OCI-LY1 (cell line): ENCODE data around the gene ESYT2.

Experiments used
- H2AFZ ChIP-seq: fragments of 200-600 bp; sonication (generic), shearing (Covaris generic); 2 replicates; pipeline ENCODE4 v1.6.0; 2014; ENCODE audit warnings: antibody characterized with exemption, mild to moderate bottlenecking, low read length
- H3F3A ChIP-seq: fragments of 200-600 bp; sonication (generic), shearing (Covaris generic); 2 replicates; pipeline ENCODE4 v1.6.0; 2014; ENCODE audit warnings: mild to moderate bottlenecking, antibody characterized with exemption, low read length, moderate library complexity; ENCODE audit not compliant: insufficient read depth
- H3K27ac ChIP-seq: fragments of 200-600 bp; sonication (generic); 2 replicates; pipeline ENCODE4 v1.5.1; 2014; ENCODE audit warnings: low read length, mixed run types, mild to moderate bottlenecking, low read depth; ENCODE audit not compliant: poor library complexity, severe bottlenecking
- H3K27me3 ChIP-seq: fragments of 200-600 bp; sonication (generic); 2 replicates; pipeline ENCODE4 v1.6.0; 2014; ENCODE audit warnings: antibody characterized with exemption, mild to moderate bottlenecking, low read length, moderate library complexity; ENCODE audit not compliant: insufficient read depth
- H3K36me3 ChIP-seq: fragments of 200-600 bp; sonication (generic); 2 replicates; pipeline ENCODE4 v1.6.1; 2014; ENCODE audit warnings: mild to moderate bottlenecking, antibody characterized with exemption, low read length, moderate library complexity, mixed read lengths; ENCODE audit not compliant: insufficient read depth
- H3K4me1 ChIP-seq: fragments of 200-600 bp; sonication (generic); 2 replicates; pipeline ENCODE4 v1.5.1; 2014; ENCODE audit warnings: mild to moderate bottlenecking, low read length, moderate library complexity; ENCODE audit not compliant: insufficient read depth, severe bottlenecking
- H3K4me2 ChIP-seq: fragments of 200-600 bp; sonication (generic), shearing (Covaris generic); 2 replicates; pipeline ENCODE4 v1.6.1; 2014; ENCODE audit warnings: low read length
- H3K4me3 ChIP-seq: fragments of 200-600 bp; sonication (generic); 2 replicates; pipeline ENCODE4 v1.5.1; 2014; ENCODE audit warnings: low read length, low read depth, mild to moderate bottlenecking, mixed read lengths; ENCODE audit not compliant: poor library complexity, severe bottlenecking
- H3K79me2 ChIP-seq: fragments of 200-600 bp; shearing (Covaris generic); 2 replicates; pipeline ENCODE4 v1.6.1; 2016; ENCODE audit warnings: mixed run types, low read length, mixed read lengths; ENCODE audit not compliant: insufficient read depth
- H3K9ac ChIP-seq: fragments of 200-600 bp; sonication (generic), shearing (Covaris generic); 2 replicates; pipeline ENCODE4 v1.6.1; 2014; ENCODE audit warnings: mild to moderate bottlenecking, low read length, mixed read lengths
- H3K9me2 ChIP-seq: fragments of 200-600 bp; sonication (generic), shearing (Covaris generic); 2 replicates; pipeline ENCODE4 v1.6.1; 2014; ENCODE audit warnings: low read depth, mild to moderate bottlenecking, low read length, mixed read lengths
- H3K9me3 ChIP-seq: fragments of 200-600 bp; shearing (Covaris generic); 2 replicates; pipeline ENCODE4 v1.6.1; 2014; ENCODE audit warnings: low read length, mixed read lengths
- H4K20me1 ChIP-seq: fragments of 200-600 bp; sonication (generic), shearing (Covaris generic); 2 replicates; pipeline ENCODE4 v1.6.0; 2016; ENCODE audit warnings: mild to moderate bottlenecking, low read length; ENCODE audit not compliant: insufficient read depth
- CTCF ChIP-seq: fragments of 200-600 bp; sonication (generic), shearing (Covaris generic); IDR thresholded peaks from 2 replicates; pipeline ENCODE4 v1.5.1; 2017; ENCODE audit warnings: mild to moderate bottlenecking, antibody characterized with exemption, low read length, moderate library complexity, mixed read lengths
- EZH2 ChIP-seq: fragments of 200-600 bp; sonication (generic), shearing (Covaris generic); IDR thresholded peaks from 2 replicates; pipeline ENCODE4 v1.8.0; 2017; ENCODE audit warnings: borderline replicate concordance, mixed run types, mild to moderate bottlenecking, antibody characterized with exemption, low read length, moderate library complexity, mixed read lengths

ESYT2 gene

GRCh38 chr7:158820656-158821055, 8.7 kb downstream of the ESYT2 start:
- no peaks in the 10 kb centered on the region for H3K27me3 ChIP-seq
- no peaks in the 10 kb centered on the region for H3K9me3 ChIP-seq
- no peaks in the 10 kb centered on the region; the same call in 1 of the 2 replicates for H3F3A ChIP-seq
- no peaks in the 10 kb centered on the region for H3K9me2 ChIP-seq
- peaks cover 18% of the 10 kb centered on the region for H3K4me1 ChIP-seq
- no peak overlapping the region for H3K4me2 ChIP-seq
- no peak overlapping the region for H3K9ac ChIP-seq
- no peak overlapping the region for H2AFZ ChIP-seq
- 0 out of 2 replicates have a peak, but pooled peaks cover 3% of the 10 kb centered on the region for H4K20me1 ChIP-seq
- H3K79me2 ChIP-seq = 0 out of 2 replicates have a peak, but pooled peaks cover 3% of the 10 kb centered on the region
- H3K27ac ChIP-seq = no peak overlapping the region
- no peaks in the 10 kb centered on the region for H3K36me3 ChIP-seq
- H3K4me3 ChIP-seq = no peak overlapping the region
- no peak for TF ChIP-seq CTCF
- TF ChIP-seq EZH2 = no peak

GRCh38 chr7:158819571-158820203, 9.6 kb downstream of the ESYT2 start:
- Histone ChIP-seq H3F3A (no peaks in the 10 kb centered on the region; the same call in 1 of the 2 replicates), H3K4me3 (no peak overlapping the region), H3K79me2 (0 out of 2 replicates have a peak, but pooled peaks cover 3% of the 10 kb centered on the region), H3K27ac (no peak overlapping the region), H3K9me3 (no peaks in the 10 kb centered on the region), H4K20me1 (0 out of 2 replicates have a peak, but pooled peaks cover 3% of the 10 kb centered on the region), H3K4me2 (no peak overlapping the region), H3K27me3 (no peaks in the 10 kb centered on the region), H3K4me1 (peaks cover 28% of the 10 kb centered on the region), H3K36me3 (no peaks in the 10 kb centered on the region), H3K9ac (no peak overlapping the region), H3K9me2 (no peaks in the 10 kb centered on the region), H2AFZ (no peak overlapping the region)
- TF ChIP-seq CTCF (no peak), EZH2 (no peak)

- no peaks in the 10 kb centered on the region; the same call in 1 of the 2 replicates for H3F3A ChIP-seq
- H3K4me2 ChIP-seq = peak overlapping the region; percentile 38
Measured at GRCh38 chr7:158818325-158819213, 10.7 kb downstream of the ESYT2 start.

More at GRCh38 chr7:158818325-158819213, 10.7 kb downstream of the ESYT2 start:
- TF ChIP-seq CTCF (no peak), EZH2 (no peak)
- Histone ChIP-seq H3K27ac (peak overlapping the region; percentile 3), H3K9me3 (no peaks in the 10 kb centered on the region), H2AFZ (no peak overlapping the region), H4K20me1 (0 out of 2 replicates have a peak, but pooled peaks cover 3% of the 10 kb centered on the region), H3K4me1 (peaks cover 31% of the 10 kb centered on the region), H3K4me3 (no peak overlapping the region), H3K9me2 (no peaks in the 10 kb centered on the region), H3K27me3 (no peaks in the 10 kb centered on the region), H3K36me3 (no peaks in the 10 kb centered on the region), H3K9ac (no peak overlapping the region; the same call in 1 of the 2 replicates), H3K79me2 (0 out of 2 replicates have a peak, but pooled peaks cover 3% of the 10 kb centered on the region)
